Calu3 (cell line): ENCODE results near the gene CHSY1. TPM values are rescaled to one million over a fixed set of nuclear protein-coding genes. Genes with fewer than 3 reads are reported as not detected.

Source experiments
- BruUV-seq: library from RNA; stranded (reverse); fragments of 400-500 nt; replicated peaks from 2 replicates; lab custom pipeline; 2021; lab: Mats Ljungman, UMichigan
- CTCF ChIA-PET: fragments of 300-600 bp; sonication (Branson Sonifier 250); formaldehyde crosslinking; loops from one replicate; lab custom pipeline; 2022; ENCODE audit warnings: antibody characterized with exemption; lab: Charles Lee
- DNase-seq: peaks from one replicate; pipeline ENCODE4 v3.0.0; 2022
- H3K27ac Mint-ChIP-seq: one replicate; pipeline ENCODE4 v1.8.0; 2022; ENCODE audit warnings: mixed read lengths; ENCODE audit not compliant: unreplicated experiment
- H3K27me3 Mint-ChIP-seq: one replicate; pipeline ENCODE4 v1.8.0; 2022; ENCODE audit warnings: mixed read lengths; ENCODE audit not compliant: unreplicated experiment
- H3K36me3 Mint-ChIP-seq: one replicate; pipeline ENCODE4 v1.8.0; 2022; ENCODE audit warnings: mild to moderate bottlenecking, moderate library complexity, mixed read lengths; ENCODE audit not compliant: insufficient read depth, unreplicated experiment
- H3K4me1 Mint-ChIP-seq: one replicate; pipeline ENCODE4 v1.8.0; 2022; ENCODE audit warnings: mild to moderate bottlenecking, low read depth, mixed read lengths; ENCODE audit not compliant: unreplicated experiment
- H3K4me3 Mint-ChIP-seq: one replicate; pipeline ENCODE4 v1.8.0; 2022; ENCODE audit warnings: mild to moderate bottlenecking, low read depth, moderate library complexity, mixed read lengths; ENCODE audit not compliant: unreplicated experiment
- H3K9me3 Mint-ChIP-seq: one replicate; pipeline ENCODE4 v1.8.0; 2022; ENCODE audit warnings: low read depth, mixed read lengths; ENCODE audit not compliant: unreplicated experiment
- intact Hi-C: fragments of 100-400 bp; cut with micrococcal nuclease; formaldehyde crosslinking; loops from one replicate; pipeline ENCODE4 v1.10.0; 2022; ENCODE audit not compliant: unreplicated experiment
- total RNA-seq: library from RNA; stranded (reverse); gene quantifications from 2 replicates; pipeline ENCODE4 v1.2.3, GENCODE V29; 2022
- TF ChIP-seq, protein P1 (sequence below): fragments of 200-600 bp; IDR thresholded peaks from one replicate; pipeline ENCODE4 v1.8.0; 2022; ENCODE audit warnings: antibody characterized with exemption; ENCODE audit not compliant: unreplicated experiment

Gene CHSY1
- total RNA-seq, 1 experiment from 2014 or later: 25.0 TPM

- H3K36me3 Mint-ChIP-seq: no peaks in the 10 kb centered on the region
- TF ChIP-seq, protein P1, sequence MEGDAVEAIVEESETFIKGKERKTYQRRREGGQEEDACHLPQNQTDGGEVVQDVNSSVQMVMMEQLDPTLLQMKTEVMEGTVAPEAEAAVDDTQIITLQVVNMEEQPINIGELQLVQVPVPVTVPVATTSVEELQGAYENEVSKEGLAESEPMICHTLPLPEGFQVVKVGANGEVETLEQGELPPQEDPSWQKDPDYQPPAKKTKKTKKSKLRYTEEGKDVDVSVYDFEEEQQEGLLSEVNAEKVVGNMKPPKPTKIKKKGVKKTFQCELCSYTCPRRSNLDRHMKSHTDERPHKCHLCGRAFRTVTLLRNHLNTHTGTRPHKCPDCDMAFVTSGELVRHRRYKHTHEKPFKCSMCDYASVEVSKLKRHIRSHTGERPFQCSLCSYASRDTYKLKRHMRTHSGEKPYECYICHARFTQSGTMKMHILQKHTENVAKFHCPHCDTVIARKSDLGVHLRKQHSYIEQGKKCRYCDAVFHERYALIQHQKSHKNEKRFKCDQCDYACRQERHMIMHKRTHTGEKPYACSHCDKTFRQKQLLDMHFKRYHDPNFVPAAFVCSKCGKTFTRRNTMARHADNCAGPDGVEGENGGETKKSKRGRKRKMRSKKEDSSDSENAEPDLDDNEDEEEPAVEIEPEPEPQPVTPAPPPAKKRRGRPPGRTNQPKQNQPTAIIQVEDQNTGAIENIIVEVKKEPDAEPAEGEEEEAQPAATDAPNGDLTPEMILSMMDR: no peak
- intact Hi-C loops: no loop called here
- CTCF ChIA-PET: no interaction called here
- DNase-seq: no peak
- BruUV-seq: no TSS peak
- H3K27me3 Mint-ChIP-seq: no peaks in the 10 kb centered on the region
- H3K9me3 Mint-ChIP-seq: no peaks in the 10 kb centered on the region
- no peak overlapping the region for H3K4me3 Mint-ChIP-seq
- no peak overlapping the region for H3K27ac Mint-ChIP-seq
- peaks cover 24% of the 10 kb centered on the region for H3K4me1 Mint-ChIP-seq
Observed at GRCh38 chr15:101220060-101220459, 31.8 kb downstream of the CHSY1 start.

- no peaks in the 10 kb centered on the region for H3K36me3 Mint-ChIP-seq
- H3K4me1 Mint-ChIP-seq: peaks cover 24% of the 10 kb centered on the region
- H3K27ac Mint-ChIP-seq: no peak overlapping the region
- no peak overlapping the region for H3K4me3 Mint-ChIP-seq
- no peaks in the 10 kb centered on the region for H3K9me3 Mint-ChIP-seq
- BruUV-seq: no TSS peak
- TF ChIP-seq, protein P1: no peak
- DNase-seq: no peak
- intact Hi-C loops: no loop called here
- CTCF ChIA-PET: no interaction called here
- H3K27me3 Mint-ChIP-seq: no peaks in the 10 kb centered on the region
Observed at GRCh38 chr15:101219441-101219840, 32.4 kb downstream of the CHSY1 start.

DNA sequence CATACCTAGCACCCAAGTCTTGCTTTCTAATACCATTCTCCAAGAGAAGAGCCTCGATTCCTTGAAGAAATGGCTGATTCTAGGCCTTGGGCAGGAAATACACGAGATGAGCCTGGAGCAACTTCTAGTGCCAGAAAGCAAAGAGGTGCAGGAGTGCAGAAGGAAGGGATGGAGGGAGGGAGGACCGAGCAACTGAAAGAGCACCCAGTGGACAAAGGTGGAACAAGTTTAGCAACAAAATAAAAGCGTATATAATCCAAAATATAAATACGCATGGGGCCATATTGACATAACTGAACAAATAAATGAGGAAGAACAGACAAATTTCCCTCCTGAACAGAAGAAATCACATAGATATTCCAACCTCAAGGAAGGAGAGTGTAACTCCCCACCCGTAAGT is 34.4 kb downstream of the CHSY1 start:
- intact Hi-C loops: no loop called here
- TF ChIP-seq, protein P1: no peak
- Mint-ChIP-seq H3K4me1 (peaks cover 20% of the 10 kb centered on the region), H3K9me3 (no peaks in the 10 kb centered on the region), H3K36me3 (no peaks in the 10 kb centered on the region), H3K4me3 (no peak overlapping the region), H3K27ac (no peak overlapping the region), H3K27me3 (no peaks in the 10 kb centered on the region)
- BruUV-seq: no TSS peak
- CTCF ChIA-PET: no interaction called here
- DNase-seq: no peak

DNA sequence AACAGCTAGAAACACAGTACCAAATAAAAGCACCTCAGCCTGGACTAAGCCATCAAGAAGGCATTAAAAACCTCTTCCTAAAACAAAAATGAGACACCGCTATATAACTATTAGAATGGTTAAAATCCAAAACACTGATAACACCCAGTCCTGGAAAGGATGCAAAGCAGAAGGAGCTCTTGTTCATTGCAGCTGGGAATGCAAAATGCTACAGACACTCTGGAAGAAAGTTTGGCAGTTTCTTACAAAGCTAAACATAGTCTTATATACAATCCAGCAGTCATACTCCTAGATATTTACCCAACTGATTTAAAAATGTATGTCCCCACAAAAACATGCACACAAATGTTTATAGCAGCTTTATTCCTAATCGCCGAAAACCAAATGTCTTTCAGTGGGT is 35.7 kb downstream of the CHSY1 start:
- Mint-ChIP-seq H3K9me3 (no peaks in the 10 kb centered on the region), H3K36me3 (no peaks in the 10 kb centered on the region), H3K27me3 (no peaks in the 10 kb centered on the region), H3K4me1 (peaks cover 12% of the 10 kb centered on the region), H3K4me3 (no peak overlapping the region), H3K27ac (no peak overlapping the region)
- no TSS peak for BruUV-seq
- CTCF ChIA-PET: interaction anchor here (1.0 kb wide), 1 partner anchor 15 kb away, joined by 3 read pairs; no protein-coding TSS in a partner anchor
- intact Hi-C loops: no loop called here
- TF ChIP-seq, protein P1: no peak
- no peak for DNase-seq
